GM23248 (cell line): Measurements from ENCODE around the gene SMARCA2. TPM values are rescaled to one million over a fixed set of nuclear protein-coding genes. Genes with fewer than 3 reads are reported as not detected.

Experiments
- DNase-seq: peaks from one replicate; pipeline ENCODE4 v3.0.0-alpha.2; 2015
- H2AFZ ChIP-seq: fragments of 200-600 bp; sonication (generic); 2 replicates; pipeline ENCODE4 v1.6.1; 2016; ENCODE audit warnings: antibody characterized with exemption
- H3F3A ChIP-seq: fragments of 200-600 bp; sonication (generic); 2 replicates; pipeline ENCODE4 v1.6.1; 2016; ENCODE audit warnings: mild to moderate bottlenecking, antibody characterized with exemption, mixed run types; ENCODE audit not compliant: insufficient read depth
- H3K27ac ChIP-seq: fragments of 200-600 bp; sonication (generic); 2 replicates; pipeline ENCODE4 v1.5.1; 2016; ENCODE audit warnings: mild to moderate bottlenecking
- H3K27me3 ChIP-seq: fragments of 200-600 bp; sonication (generic); replicated peaks from 2 replicates; pipeline ENCODE4 v1.6.1; 2016; ENCODE audit warnings: mild to moderate bottlenecking; ENCODE audit not compliant: insufficient read depth
- H3K36me3 ChIP-seq: fragments of 200-600 bp; sonication (generic); 2 replicates; pipeline ENCODE4 v1.6.1; 2016; ENCODE audit warnings: low read depth, mild to moderate bottlenecking
- H3K4me1 ChIP-seq: fragments of 200-600 bp; sonication (generic); 2 replicates; pipeline ENCODE4 v1.6.1; 2016; ENCODE audit warnings: mild to moderate bottlenecking; ENCODE audit not compliant: insufficient read depth
- H3K4me2 ChIP-seq: fragments of 200-600 bp; sonication (generic); one replicate; pipeline ENCODE4 v1.6.1; 2016; ENCODE audit warnings: mild to moderate bottlenecking; ENCODE audit not compliant: unreplicated experiment
- H3K4me3 ChIP-seq: fragments of 200-600 bp; sonication (generic); 2 replicates; pipeline ENCODE4 v1.5.1; 2016; ENCODE audit warnings: mild to moderate bottlenecking
- H3K79me2 ChIP-seq: fragments of 200-600 bp; sonication (generic); 2 replicates; pipeline ENCODE4 v1.6.1; 2016; ENCODE audit warnings: mild to moderate bottlenecking; ENCODE audit not compliant: insufficient read depth
- H3K9ac ChIP-seq: fragments of 200-600 bp; sonication (generic); 2 replicates; pipeline ENCODE4 v1.6.1; 2016; ENCODE audit warnings: mild to moderate bottlenecking
- H3K9me2 ChIP-seq: fragments of 200-600 bp; sonication (generic); 2 replicates; pipeline ENCODE4 v1.6.1; 2016; ENCODE audit warnings: mixed run types, mild to moderate bottlenecking, moderate library complexity; ENCODE audit not compliant: insufficient read depth
- H3K9me3 ChIP-seq: fragments of 200-600 bp; sonication (generic); one replicate; pipeline ENCODE4 v1.6.1; 2017; ENCODE audit warnings: low read depth
- H4K20me1 ChIP-seq: fragments of 200-600 bp; sonication (generic); 2 replicates; pipeline ENCODE4 v1.6.0; 2016; ENCODE audit not compliant: insufficient read depth
- EZH2 ChIP-seq: fragments of 200-600 bp; sonication (generic); IDR thresholded peaks from 2 replicates; pipeline ENCODE4 v1.6.1; 2018; ENCODE audit warnings: antibody characterized with exemption, mild to moderate bottlenecking; ENCODE audit not compliant: insufficient read depth, poor library complexity, severe bottlenecking
- EZH2phosphoT487 ChIP-seq: fragments of 200-600 bp; sonication (generic); IDR thresholded peaks from 2 replicates; pipeline ENCODE4 v1.6.1; 2018; ENCODE audit warnings: antibody characterized with exemption, moderate library complexity, mild to moderate bottlenecking, low read depth; ENCODE audit not compliant: insufficient read depth
- WGBS, 2 experiments: methylation state at CpG; one replicate each; pipeline ENCODE4 v1.1.6; 2015 to 2017; ENCODE audit warnings: low lambda C conversion rate in 2 of 2, low coverage in 1 of 2; ENCODE audit errors: missing lambda C conversion rate in 2 of 2; 5-methylcytosine and 5-hydroxymethylcytosine counted together
- in situ Hi-C: fragments of 300-500 bp; cut with MboI; formaldehyde crosslinking; loops from 2 replicates; pipeline ENCODE4 v1.15.0; 2020
- polyA plus RNA-seq: library from polyadenylated mRNA; unstranded; fragments of >200 nt; fragmentation: Nextera tagmentation; extraction: Ambion mirVana; gene quantifications from 2 replicates; pipeline ENCODE4 v1.2.1, GENCODE V29; 2016
- total RNA-seq: library from RNA; depleted of rRNA; stranded (reverse); fragments of >200 nt; shearing (Covaris generic); gene quantifications from 2 replicates; pipeline ENCODE4 v1.2.3, GENCODE V29; 2014

SMARCA2 gene
- total and polyA plus RNA-seq, 2 experiments from 2014 or later: 26.7 to 47.4 TPM

DNA sequence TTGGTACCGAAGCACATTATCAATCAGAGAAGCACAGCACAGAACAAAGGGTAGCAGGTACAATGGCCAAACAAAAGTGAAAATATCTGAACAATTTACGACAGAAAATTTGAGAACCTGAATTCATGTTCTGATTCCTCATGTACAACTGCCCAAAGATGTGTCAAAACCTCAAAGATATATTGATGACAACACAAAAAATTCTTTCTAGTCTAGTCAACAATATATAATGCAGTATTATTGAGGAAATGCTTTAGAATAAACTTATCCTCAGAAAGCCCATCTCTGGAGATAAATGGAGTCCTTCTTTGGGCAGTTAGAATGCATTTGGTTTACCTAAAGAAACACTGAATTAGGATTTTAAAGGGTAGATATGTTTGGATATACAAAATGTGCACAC is 6.8 kb upstream of the SMARCA2 start:
- H2AFZ ChIP-seq: no peak overlapping the region
- H3K36me3 ChIP-seq: no peaks in the 10 kb centered on the region
- H3K9me2 ChIP-seq: no peaks in the 10 kb centered on the region
- no peak for TF ChIP-seq EZH2phosphoT487
- no peak for TF ChIP-seq EZH2
- no peaks in the 10 kb centered on the region for H3K79me2 ChIP-seq
- no peak overlapping the region for H3K4me2 ChIP-seq
- H3K4me1 ChIP-seq: peaks cover 3% of the 10 kb centered on the region
- no peak for DNase-seq
- no peaks in the 10 kb centered on the region for H4K20me1 ChIP-seq
- H3K9me3 ChIP-seq: no peaks in the 10 kb centered on the region
- 0 out of 2 replicates have a peak, but pooled peaks cover 8% of the 10 kb centered on the region for H3K27me3 ChIP-seq
- H3K4me3 ChIP-seq: no peak overlapping the region
- no peak overlapping the region for H3K9ac ChIP-seq
- in situ Hi-C loops: no loop called here
- H3K27ac ChIP-seq: no peak overlapping the region
- 82 to 87% methylated on average over 2 of the region's 2 CpGs for WGBS, 2 experiments
- H3F3A ChIP-seq: peaks cover 1% of the 10 kb centered on the region; the same call in 1 of the 2 replicates

DNA sequence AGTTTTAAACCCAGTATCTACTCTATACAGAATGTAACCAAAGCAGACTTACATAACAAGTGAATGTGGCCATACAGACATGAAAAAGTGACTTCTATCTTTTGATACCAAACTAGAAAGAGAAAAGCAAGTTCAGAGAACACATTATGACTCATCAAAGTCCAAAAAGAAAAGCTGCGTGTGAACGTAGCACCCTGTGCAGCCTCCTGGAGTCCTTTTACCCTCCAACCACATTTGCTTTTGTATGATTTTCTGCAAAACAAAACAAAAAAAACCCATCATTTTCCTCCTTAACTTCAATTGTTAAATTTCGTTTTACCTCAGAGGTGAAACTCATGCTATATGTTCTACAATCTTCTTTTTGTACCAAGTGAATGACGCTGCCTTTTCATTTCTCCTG is 2.8 kb upstream of the SMARCA2 start:
- TF ChIP-seq EZH2: no peak
- TF ChIP-seq EZH2phosphoT487: no peak
- Histone ChIP-seq H4K20me1 (no peaks in the 10 kb centered on the region), H2AFZ (no peak overlapping the region), H3K79me2 (no peaks in the 10 kb centered on the region), H3K4me3 (no peak overlapping the region), H3K4me1 (peaks cover 11% of the 10 kb centered on the region), H3K9ac (no peak overlapping the region), H3K27ac (no peak overlapping the region), H3F3A (peaks cover 20% of the 10 kb centered on the region; the same call in 1 of the 2 replicates), H3K36me3 (no peaks in the 10 kb centered on the region), H3K4me2 (no peak overlapping the region), H3K27me3 (no peaks in the 10 kb centered on the region), H3K9me2 (no peaks in the 10 kb centered on the region), H3K9me3 (no peaks in the 10 kb centered on the region)
- no peak for DNase-seq
- WGBS, 2 experiments: 79 to 88% methylated on average over 4 of the region's 4 CpGs
- in situ Hi-C loops: no loop called here

DNA sequence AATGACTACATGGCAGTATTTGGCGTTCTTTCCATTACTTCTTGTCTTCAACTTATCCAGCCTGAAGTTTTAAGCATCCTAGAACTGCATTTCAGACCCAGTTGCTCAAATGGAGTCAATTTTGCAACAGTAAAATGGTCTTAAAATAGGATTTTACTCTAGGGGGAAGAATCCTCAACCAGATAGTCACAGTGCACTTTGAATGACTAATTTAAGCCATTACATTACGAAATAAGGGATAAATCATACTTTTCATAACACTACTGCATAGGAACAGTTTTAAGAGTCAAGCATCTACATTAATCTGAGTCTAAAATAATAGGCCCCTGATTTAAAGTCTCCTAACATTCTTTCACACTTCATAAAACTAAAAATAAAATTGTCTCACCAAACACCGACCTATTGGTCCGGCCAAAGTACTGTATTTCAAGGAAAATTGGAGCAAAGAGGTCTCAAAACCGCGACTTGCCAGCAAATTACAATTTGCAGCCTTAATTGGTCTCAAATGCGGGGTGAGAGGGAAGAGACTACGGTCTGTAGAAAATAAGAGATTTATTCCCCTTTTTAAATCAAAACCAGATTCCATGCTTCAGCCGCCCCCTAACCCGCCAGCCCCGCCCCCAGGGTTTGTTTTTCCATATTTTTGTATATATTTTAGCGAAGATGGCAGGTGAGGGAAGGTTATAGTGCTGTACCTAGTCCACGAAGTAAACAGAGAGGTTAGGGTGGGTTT is 1.2 kb upstream of the SMARCA2 start:
- in situ Hi-C loops: no loop called here
- H4K20me1 ChIP-seq: no peaks in the 10 kb centered on the region
- 1 to 2% methylated on average over 13 of the region's 13 CpGs for WGBS, 2 experiments
- peak overlapping the region; percentile 84 for H3K9ac ChIP-seq
- no peaks in the 10 kb centered on the region for H3K9me3 ChIP-seq
- H3K36me3 ChIP-seq: no peaks in the 10 kb centered on the region
- H2AFZ ChIP-seq: peak overlapping the region; percentile 90
- no peak for TF ChIP-seq EZH2phosphoT487
- TF ChIP-seq EZH2: no peak
- H3K4me3 ChIP-seq: peak overlapping the region; percentile 86
- peaks cover 13% of the 10 kb centered on the region for H3K79me2 ChIP-seq
- H3K27ac ChIP-seq: peak overlapping the region; percentile 83
- peaks cover 31% of the 10 kb centered on the region for H3F3A ChIP-seq
- H3K9me2 ChIP-seq: no peaks in the 10 kb centered on the region
- H3K4me1 ChIP-seq: peaks cover 16% of the 10 kb centered on the region
- peak overlapping the region; percentile 97 for H3K4me2 ChIP-seq
- peak; percentile 77 for DNase-seq
- no peaks in the 10 kb centered on the region for H3K27me3 ChIP-seq

DNA sequence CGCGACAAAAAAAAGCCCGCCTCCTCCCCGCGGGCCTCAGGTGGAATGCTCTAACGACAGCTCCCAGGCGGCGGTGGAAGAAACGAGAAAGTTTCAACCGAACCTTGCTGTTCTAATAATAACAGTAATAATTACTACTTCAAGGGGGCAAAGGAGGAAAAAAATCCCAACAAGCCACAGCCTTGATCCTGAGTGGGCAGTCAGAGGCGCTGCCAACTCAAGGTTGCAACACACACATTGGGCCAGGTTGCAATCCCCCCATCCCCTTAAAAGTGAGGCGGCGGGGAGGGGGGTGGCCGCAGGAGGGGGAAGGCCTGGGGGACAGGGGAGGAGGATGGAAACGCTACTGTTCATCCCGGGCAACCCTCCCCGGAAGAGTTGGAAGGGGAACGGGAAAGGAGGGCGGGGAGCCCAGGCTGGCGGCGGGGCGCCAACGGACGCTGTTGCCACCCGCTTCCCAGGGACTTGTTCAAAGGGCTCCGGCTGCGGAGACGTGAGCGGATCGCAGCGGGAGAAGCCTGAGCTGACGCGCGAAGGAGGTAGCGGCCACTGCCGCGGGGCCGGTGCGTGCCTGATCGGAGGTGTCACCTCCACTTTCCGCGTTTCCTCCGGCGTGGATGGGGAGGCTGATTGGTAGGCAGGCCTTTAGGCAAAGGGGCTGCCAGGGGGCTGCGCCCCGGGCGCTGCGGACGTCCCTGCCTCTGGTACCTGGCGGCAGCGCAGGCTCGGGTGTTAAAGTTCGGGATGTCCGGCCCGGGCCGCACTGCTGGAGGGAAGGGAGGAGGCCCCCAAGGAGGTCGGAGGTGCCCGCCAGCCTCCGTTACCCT is 647 bp downstream of the SMARCA2 start:
- Histone ChIP-seq H3K4me3 (peak overlapping the region; percentile 82), H3K27me3 (no peaks in the 10 kb centered on the region), H3K9me2 (no peaks in the 10 kb centered on the region), H3K4me1 (peaks cover 29% of the 10 kb centered on the region), H3K9ac (peak overlapping the region; percentile 85), H3K36me3 (no peaks in the 10 kb centered on the region), H4K20me1 (no peaks in the 10 kb centered on the region), H3K27ac (peak overlapping the region; percentile 87), H3K4me2 (peak overlapping the region; percentile 91), H2AFZ (peak overlapping the region; percentile 86), H3K79me2 (peaks cover 31% of the 10 kb centered on the region), H3F3A (peaks cover 41% of the 10 kb centered on the region), H3K9me3 (no peaks in the 10 kb centered on the region)
- in situ Hi-C loops: no loop called here
- 1% methylated on average over 45 to 52 of the region's 59 CpGs for WGBS, 2 experiments
- peak; percentile 81 for DNase-seq
- no peak for TF ChIP-seq EZH2phosphoT487
